GM12878 (cell line): ENCODE results near the gene ZYG11A. TPM values are rescaled to one million over a fixed set of nuclear protein-coding genes. Genes with fewer than 3 reads are reported as not detected.
"Not testable (repeated sequence)": the region's sequence is repeated elsewhere in the genome, so short reads cannot be mapped to it uniquely, and the experiment has no call there.

ENCODE experiments used
- ATAC-seq: fragments of 200-7000 bp; cut with Tn5 transposase; 3 replicates; pipeline ENCODE4 v1.9.1; 2020; ENCODE audit warnings: mild to moderate bottlenecking, moderate library complexity
- BruUV-seq: library from RNA; stranded (reverse); fragments of 400-500 nt; replicated peaks from 2 replicates; lab custom pipeline; 2021; lab: Mats Ljungman, UMichigan
- CTCF ChIA-PET: fragments of 300-600 bp; sonication (Branson Sonifier 250); formaldehyde crosslinking; extraction: SDS; loops from one replicate; lab custom pipeline; 2021; ENCODE audit warnings: inconsistent platforms; lab: Yijun Ruan, JAX
- POLR2A ChIA-PET: fragments of 350-600 bp; formaldehyde crosslinking; extraction: SDS; loops from one replicate; lab custom pipeline; 2021; ENCODE audit warnings: inconsistent platforms; lab: Charles Lee
- RAD21 ChIA-PET: fragments of 300-600 bp; sonication (Branson Sonifier 250); formaldehyde crosslinking; loops from one replicate; lab custom pipeline; 2023; ENCODE audit warnings: antibody characterized with exemption; ENCODE audit not compliant: unreplicated experiment; lab: Charles Lee
- SMC1A ChIA-PET: fragments of 300-600 bp; sonication (Branson Sonifier 250); formaldehyde crosslinking; loops from one replicate; lab custom pipeline; 2023; ENCODE audit not compliant: unreplicated experiment, uncharacterized antibody; lab: Charles Lee
- DNase-seq: peaks from one replicate; pipeline ENCODE4 v3.0.0-alpha.2; 2011; ENCODE audit warnings: low read depth, low spot score
- FAIRE-seq: peaks from 3 replicates; lab custom pipeline; 2011; peaks lifted over from hg19 to GRCh38; lab: Jason Lieb, UNC
- H2AFZ ChIP-seq: 2 replicates; pipeline ENCODE4 v1.6.0; 2011; ENCODE audit warnings: low read depth, low read length, control low read depth; ENCODE audit not compliant: control insufficient read depth
- H3K27ac ChIP-seq: 2 replicates; pipeline ENCODE4 v1.5.1; 2011; ENCODE audit warnings: control low read depth; ENCODE audit not compliant: control insufficient read depth, insufficient read depth
- H3K27me3 ChIP-seq, 2 experiments: replicated peaks in 1 of 2; 2 replicates each; pipeline versions ENCODE4 v1.6.0 to v1.6.1; 2011; ENCODE audit warnings: low read length in 1 of 2; ENCODE audit not compliant: control insufficient read depth in 2 of 2, insufficient read depth in 2 of 2
- H3K36me3 ChIP-seq, 2 experiments: 2 replicates each; pipeline ENCODE4 v1.5.1; 2011; ENCODE audit warnings: low read length in 1 of 2; ENCODE audit not compliant: control insufficient read depth in 2 of 2, insufficient read depth in 2 of 2
- H3K4me1 ChIP-seq: 2 replicates; pipeline ENCODE4 v1.6.1; 2011; ENCODE audit warnings: mild to moderate bottlenecking, low read length, moderate library complexity, mixed read lengths; ENCODE audit not compliant: control insufficient read depth, insufficient read depth
- H3K4me2 ChIP-seq: 2 replicates; pipeline ENCODE4 v1.6.0; 2011; ENCODE audit warnings: control low read depth; ENCODE audit not compliant: control insufficient read depth, insufficient read depth
- H3K4me3 ChIP-seq: fragments of 200-600 bp; sonication (generic); 2 replicates; pipeline ENCODE4 v1.5.1; 2016
- H3K79me2 ChIP-seq: 2 replicates; pipeline ENCODE4 v1.6.0; 2011; ENCODE audit warnings: low read length; ENCODE audit not compliant: control insufficient read depth, insufficient read depth
- H3K9ac ChIP-seq: 2 replicates; pipeline ENCODE4 v1.8.0; 2011; ENCODE audit warnings: low read length, control low read depth, mixed read lengths; ENCODE audit not compliant: control insufficient read depth, insufficient read depth
- H3K9me3 ChIP-seq: replicated peaks from 3 replicates; pipeline ENCODE4 v1.5.1; 2011; ENCODE audit warnings: mild to moderate bottlenecking, low read length; ENCODE audit not compliant: control insufficient read depth, insufficient read depth
- H4K20me1 ChIP-seq: 2 replicates; pipeline ENCODE4 v1.6.0; 2011; ENCODE audit not compliant: control insufficient read depth, insufficient read depth
- CREM ChIP-seq: IDR thresholded peaks from 2 replicates; pipeline ENCODE4 v1.6.1; 2014; ENCODE audit warnings: antibody characterized with exemption, low read depth
- SIX5 ChIP-seq: IDR thresholded peaks from 2 replicates; pipeline ENCODE4 v1.6.1; 2011; ENCODE audit warnings: mild to moderate bottlenecking, low read depth, low read length, moderate library complexity; ENCODE audit not compliant: severe bottlenecking
- WGBS: methylation state at CpG from one replicate; pipeline ENCODE4 v1.1.6; 2016; ENCODE audit warnings: low lambda C conversion rate; ENCODE audit not compliant: insufficient replicate concordance, insufficient coverage; ENCODE audit errors: missing lambda C conversion rate; 5-methylcytosine and 5-hydroxymethylcytosine counted together
- in situ Hi-C: fragments of 300-500 bp; cut with MboI; formaldehyde crosslinking; loops from 9 replicates; pipeline ENCODE4 v1.14.3; 2018; ENCODE audit warnings: mixed read lengths
- intact Hi-C: fragments of 100-400 bp; cut with micrococcal nuclease; formaldehyde crosslinking; loops from one replicate; pipeline ENCODE4 v1.14.2; 2022; ENCODE audit not compliant: unreplicated experiment
- polyA plus RNA-seq, 11 experiments: library from polyadenylated mRNA; depleted of rRNA in 4 of 11; unstranded in 6 of 11; stranded (reverse) in 5 of 11; fragments of >200 nt; fragmentation: Nextera tagmentation in 4 of 11; fragmentation: Illumina TruSeq in 1 of 11; extraction: Ambion mirVana in 4 of 11; extraction: Trizol in 1 of 11; gene quantifications; 1 replicate in 1 of 11; 2 replicates in 10 of 11; pipeline versions ENCODE4 v1.2.1 to v1.2.3, GENCODE V29; 2011 to 2016; ENCODE audit warnings: inconsistent platforms in 2 of 11, missing spikeins in 2 of 11, low read depth in 1 of 11
- total RNA-seq, 4 experiments: library from RNA; depleted of rRNA in 3 of 4; stranded (reverse); fragments of >200 nt in 3 of 4; fragmentation: Illumina TruSeq in 1 of 4; extraction: Trizol in 1 of 4; gene quantifications; 2 replicates each; pipeline versions ENCODE4 v1.2.1 to v1.2.3, GENCODE V29; 2013 to 2021
- TF ChIP-seq, protein P1 (sequence below): fragments of 450-650 bp; IDR thresholded peaks from 2 replicates; pipeline ENCODE4 v1.6.1; 2017; ENCODE audit warnings: mild to moderate bottlenecking, moderate library complexity
- TF ChIP-seq, protein P2 (sequence below): fragments of 450-650 bp; IDR thresholded peaks from 2 replicates; pipeline ENCODE4 v1.6.1; 2017; ENCODE audit warnings: antibody characterized with exemption, mild to moderate bottlenecking, moderate library complexity
- TF ChIP-seq, protein P3 (sequence below): IDR thresholded peaks from 2 replicates; pipeline ENCODE4 v1.6.1; 2011; ENCODE audit warnings: borderline replicate concordance, low read depth, mild to moderate bottlenecking, moderate library complexity, mixed read lengths, low read length; ENCODE audit not compliant: insufficient read depth; ENCODE audit errors: extremely low read length

Gene ZYG11A
- total and polyA plus RNA-seq, 10 of the 15 experiments (the other 5 are each of a cell fraction or from before 2014, with no cell fraction given): 0.22 to 6.4 (median 0.68) TPM

DNA sequence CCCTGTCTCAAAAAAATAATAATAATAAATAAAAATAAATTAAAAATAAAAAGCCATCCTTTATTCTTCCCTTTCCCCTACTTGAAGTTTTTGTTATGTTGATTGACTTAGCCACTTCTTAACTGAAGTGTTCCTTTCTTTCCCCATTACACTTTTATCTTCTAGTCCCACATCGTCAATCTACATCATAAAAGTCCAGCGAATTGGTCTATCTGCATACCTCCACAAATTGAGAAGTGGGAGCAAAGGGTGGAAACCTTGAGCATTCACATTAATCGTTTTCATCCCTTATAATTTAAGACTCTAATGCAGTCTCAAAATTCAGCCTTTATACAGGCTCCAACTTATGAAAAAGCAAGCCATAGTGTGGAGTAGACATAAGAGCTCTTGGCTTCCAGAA is 6.5 kb upstream of the ZYG11A start (continued):
- TF ChIP-seq, protein P1, sequence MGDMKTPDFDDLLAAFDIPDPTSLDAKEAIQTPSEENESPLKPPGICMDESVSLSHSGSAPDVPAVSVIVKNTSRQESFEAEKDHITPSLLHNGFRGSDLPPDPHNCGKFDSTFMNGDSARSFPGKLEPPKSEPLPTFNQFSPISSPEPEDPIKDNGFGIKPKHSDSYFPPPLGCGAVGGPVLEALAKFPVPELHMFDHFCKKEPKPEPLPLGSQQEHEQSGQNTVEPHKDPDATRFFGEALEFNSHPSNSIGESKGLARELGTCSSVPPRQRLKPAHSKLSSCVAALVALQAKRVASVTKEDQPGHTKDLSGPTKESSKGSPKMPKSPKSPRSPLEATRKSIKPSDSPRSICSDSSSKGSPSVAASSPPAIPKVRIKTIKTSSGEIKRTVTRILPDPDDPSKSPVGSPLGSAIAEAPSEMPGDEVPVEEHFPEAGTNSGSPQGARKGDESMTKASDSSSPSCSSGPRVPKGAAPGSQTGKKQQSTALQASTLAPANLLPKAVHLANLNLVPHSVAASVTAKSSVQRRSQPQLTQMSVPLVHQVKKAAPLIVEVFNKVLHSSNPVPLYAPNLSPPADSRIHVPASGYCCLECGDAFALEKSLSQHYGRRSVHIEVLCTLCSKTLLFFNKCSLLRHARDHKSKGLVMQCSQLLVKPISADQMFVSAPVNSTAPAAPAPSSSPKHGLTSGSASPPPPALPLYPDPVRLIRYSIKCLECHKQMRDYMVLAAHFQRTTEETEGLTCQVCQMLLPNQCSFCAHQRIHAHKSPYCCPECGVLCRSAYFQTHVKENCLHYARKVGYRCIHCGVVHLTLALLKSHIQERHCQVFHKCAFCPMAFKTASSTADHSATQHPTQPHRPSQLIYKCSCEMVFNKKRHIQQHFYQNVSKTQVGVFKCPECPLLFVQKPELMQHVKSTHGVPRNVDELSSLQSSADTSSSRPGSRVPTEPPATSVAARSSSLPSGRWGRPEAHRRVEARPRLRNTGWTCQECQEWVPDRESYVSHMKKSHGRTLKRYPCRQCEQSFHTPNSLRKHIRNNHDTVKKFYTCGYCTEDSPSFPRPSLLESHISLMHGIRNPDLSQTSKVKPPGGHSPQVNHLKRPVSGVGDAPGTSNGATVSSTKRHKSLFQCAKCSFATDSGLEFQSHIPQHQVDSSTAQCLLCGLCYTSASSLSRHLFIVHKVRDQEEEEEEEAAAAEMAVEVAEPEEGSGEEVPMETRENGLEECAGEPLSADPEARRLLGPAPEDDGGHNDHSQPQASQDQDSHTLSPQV: no peak
- TF ChIP-seq, protein P2, sequence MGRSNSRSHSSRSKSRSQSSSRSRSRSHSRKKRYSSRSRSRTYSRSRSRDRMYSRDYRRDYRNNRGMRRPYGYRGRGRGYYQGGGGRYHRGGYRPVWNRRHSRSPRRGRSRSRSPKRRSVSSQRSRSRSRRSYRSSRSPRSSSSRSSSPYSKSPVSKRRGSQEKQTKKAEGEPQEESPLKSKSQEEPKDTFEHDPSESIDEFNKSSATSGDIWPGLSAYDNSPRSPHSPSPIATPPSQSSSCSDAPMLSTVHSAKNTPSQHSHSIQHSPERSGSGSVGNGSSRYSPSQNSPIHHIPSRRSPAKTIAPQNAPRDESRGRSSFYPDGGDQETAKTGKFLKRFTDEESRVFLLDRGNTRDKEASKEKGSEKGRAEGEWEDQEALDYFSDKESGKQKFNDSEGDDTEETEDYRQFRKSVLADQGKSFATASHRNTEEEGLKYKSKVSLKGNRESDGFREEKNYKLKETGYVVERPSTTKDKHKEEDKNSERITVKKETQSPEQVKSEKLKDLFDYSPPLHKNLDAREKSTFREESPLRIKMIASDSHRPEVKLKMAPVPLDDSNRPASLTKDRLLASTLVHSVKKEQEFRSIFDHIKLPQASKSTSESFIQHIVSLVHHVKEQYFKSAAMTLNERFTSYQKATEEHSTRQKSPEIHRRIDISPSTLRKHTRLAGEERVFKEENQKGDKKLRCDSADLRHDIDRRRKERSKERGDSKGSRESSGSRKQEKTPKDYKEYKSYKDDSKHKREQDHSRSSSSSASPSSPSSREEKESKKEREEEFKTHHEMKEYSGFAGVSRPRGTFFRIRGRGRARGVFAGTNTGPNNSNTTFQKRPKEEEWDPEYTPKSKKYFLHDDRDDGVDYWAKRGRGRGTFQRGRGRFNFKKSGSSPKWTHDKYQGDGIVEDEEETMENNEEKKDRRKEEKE: no peak
- no peak for TF ChIP-seq CREM
- TF ChIP-seq, protein P3, sequence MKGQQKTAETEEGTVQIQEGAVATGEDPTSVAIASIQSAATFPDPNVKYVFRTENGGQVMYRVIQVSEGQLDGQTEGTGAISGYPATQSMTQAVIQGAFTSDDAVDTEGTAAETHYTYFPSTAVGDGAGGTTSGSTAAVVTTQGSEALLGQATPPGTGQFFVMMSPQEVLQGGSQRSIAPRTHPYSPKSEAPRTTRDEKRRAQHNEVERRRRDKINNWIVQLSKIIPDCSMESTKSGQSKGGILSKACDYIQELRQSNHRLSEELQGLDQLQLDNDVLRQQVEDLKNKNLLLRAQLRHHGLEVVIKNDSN: no peak
- TF ChIP-seq SIX5: no peak
- TF ChIP-seq, all 136 proteins: peak for 0

DNA sequence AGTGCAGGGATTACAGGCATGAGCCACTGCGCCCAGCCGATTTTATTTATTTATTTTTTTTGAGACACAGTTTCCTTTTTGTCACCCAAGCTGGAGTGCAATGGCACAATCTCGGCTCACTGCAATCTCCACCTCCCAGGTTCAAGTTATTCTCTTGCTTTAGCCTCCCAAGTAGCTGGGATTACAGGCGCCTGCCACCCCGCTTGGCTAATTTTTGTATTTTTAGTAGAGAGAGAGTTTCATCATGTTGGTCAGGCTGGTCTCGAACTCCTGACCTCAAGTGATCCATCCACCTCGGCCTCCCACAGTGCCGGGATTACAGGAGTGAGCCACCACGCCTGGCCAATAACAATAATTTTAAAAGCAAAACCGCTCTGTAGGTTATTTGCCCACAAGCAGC is 3.4 kb upstream of the ZYG11A start:
- RAD21 ChIA-PET, H3K9me3 ChIP-seq, DNase-seq, CTCF ChIA-PET, H3K27ac ChIP-seq, BruUV-seq, FAIRE-seq, H3K27me3 ChIP-seq, SMC1A ChIA-PET, H3K79me2 ChIP-seq, H3K4me1 ChIP-seq, H3K4me2 ChIP-seq, ATAC-seq, H3K9ac ChIP-seq, H2AFZ ChIP-seq, intact Hi-C loops, H4K20me1 ChIP-seq, in situ Hi-C loops, POLR2A ChIA-PET, H3K36me3 ChIP-seq, H3K4me3 ChIP-seq: not testable (repeated sequence)
- WGBS: 92% methylated on average over 10 of the region's 10 CpGs
